Esophagus muscularis mucosa (tissue), 3 donors: ENCODE data around the gene CD99.
"Not testable (repeated sequence)": the region's sequence is repeated elsewhere in the genome, so short reads cannot be mapped to it uniquely, and the experiment has no call there.

Experiments
- POLR2A ChIP-seq: fragments of 450-650 bp; IDR thresholded peaks from one replicate; pipeline ENCODE4 v1.6.1; 2017; ENCODE audit warnings: antibody characterized with exemption, moderate library complexity, mild to moderate bottlenecking, low read depth
- TF ChIP-seq, protein P1 (sequence below), 3 experiments: fragments of 200-600 bp in 2 of 3; fragments of 450-650 bp in 1 of 3; sonication (generic) in 2 of 3; IDR thresholded peaks; one replicate each; pipeline ENCODE4 v1.5.1; 2017 to 2019; ENCODE audit warnings: antibody characterized with exemption in 3 of 3, mild to moderate bottlenecking in 2 of 3, moderate library complexity in 1 of 3

DNA sequence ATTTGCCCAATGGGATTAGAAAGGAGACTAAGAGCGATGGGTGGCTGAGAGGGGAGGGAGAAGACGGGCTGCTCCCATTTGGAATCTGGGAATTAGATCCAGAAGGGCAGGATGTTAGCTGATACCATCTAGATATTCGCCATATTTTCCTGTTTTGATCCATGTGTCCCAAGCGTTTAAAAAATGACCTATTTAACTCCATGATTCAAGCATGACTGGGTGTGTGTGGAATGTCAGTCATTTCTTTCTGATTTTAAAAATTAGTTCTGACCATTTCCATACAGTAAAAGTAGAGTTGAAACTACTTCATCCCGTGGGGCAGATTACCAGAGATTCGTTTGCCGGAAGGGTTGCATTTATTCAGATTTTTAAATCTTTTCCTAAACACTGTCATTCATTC lies 61.3 kb downstream of the CD99 start:
- TF ChIP-seq, protein P1, sequence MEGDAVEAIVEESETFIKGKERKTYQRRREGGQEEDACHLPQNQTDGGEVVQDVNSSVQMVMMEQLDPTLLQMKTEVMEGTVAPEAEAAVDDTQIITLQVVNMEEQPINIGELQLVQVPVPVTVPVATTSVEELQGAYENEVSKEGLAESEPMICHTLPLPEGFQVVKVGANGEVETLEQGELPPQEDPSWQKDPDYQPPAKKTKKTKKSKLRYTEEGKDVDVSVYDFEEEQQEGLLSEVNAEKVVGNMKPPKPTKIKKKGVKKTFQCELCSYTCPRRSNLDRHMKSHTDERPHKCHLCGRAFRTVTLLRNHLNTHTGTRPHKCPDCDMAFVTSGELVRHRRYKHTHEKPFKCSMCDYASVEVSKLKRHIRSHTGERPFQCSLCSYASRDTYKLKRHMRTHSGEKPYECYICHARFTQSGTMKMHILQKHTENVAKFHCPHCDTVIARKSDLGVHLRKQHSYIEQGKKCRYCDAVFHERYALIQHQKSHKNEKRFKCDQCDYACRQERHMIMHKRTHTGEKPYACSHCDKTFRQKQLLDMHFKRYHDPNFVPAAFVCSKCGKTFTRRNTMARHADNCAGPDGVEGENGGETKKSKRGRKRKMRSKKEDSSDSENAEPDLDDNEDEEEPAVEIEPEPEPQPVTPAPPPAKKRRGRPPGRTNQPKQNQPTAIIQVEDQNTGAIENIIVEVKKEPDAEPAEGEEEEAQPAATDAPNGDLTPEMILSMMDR (IDR thresholded peaks at IDR 0.05): not testable (repeated sequence)
- not testable (repeated sequence) for TF ChIP-seq POLR2A
